ENCODE measurements around the gene MYO1G. TPM values are rescaled to one million over a fixed set of nuclear protein-coding genes. Genes with fewer than 3 reads are reported as not detected.

The MYO1G gene
- total and polyA plus RNA-seq, 9 of the 15 experiments (the other 6 are each of a cell fraction or from before 2014, with no cell fraction given): 0.03 to 0.62 (median 0.13) TPM; not detected in 1

DNA sequence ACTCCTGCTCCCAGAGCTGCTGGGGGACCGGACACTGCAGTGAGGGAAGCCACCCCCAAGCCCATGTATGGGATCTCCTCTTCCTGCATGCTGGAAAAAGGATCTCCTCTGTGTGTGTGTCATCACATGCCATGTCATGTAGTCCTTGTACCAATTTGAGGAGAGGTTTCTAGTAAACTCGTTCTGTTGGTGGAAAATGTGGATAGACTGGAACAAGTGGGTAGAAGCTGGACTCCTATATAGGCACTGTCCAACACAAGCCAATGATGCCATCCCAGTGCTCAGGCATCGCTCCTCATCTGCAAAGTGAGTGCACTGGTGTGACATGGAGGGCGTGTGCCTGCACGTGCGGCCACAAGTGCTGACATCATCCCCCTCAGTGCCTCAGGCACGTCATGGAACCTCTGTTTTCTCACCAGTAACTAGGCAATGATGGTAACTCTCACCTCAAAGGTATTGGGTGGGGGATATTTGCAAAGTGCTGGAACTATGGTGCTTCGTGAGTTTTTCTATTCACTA is 19.3 kb downstream of the MYO1G start (continued):
- no peak for TF ChIP-seq ZBED1 (IDR thresholded peaks at IDR 0.05)
- TF ChIP-seq ZNF589 (CRISPR knock-in tag; IDR thresholded peaks at IDR 0.05; ENCODE audit: low read depth): no peak
- TF ChIP-seq NR2F6 (CRISPR knock-in tag; IDR thresholded peaks at IDR 0.05): no peak
- peak; percentile 39; the same call in 1 of the 2 replicates for TF ChIP-seq ARID1B (IDR thresholded peaks at IDR 0.05)
- no peak for TF ChIP-seq ZFPM2 (CRISPR knock-in tag; IDR thresholded peaks at IDR 0.05)
- no peak for TF ChIP-seq ZNF561 (CRISPR knock-in tag; conservative IDR thresholded peaks at IDR 0.05)
- TF ChIP-seq, protein P1, sequence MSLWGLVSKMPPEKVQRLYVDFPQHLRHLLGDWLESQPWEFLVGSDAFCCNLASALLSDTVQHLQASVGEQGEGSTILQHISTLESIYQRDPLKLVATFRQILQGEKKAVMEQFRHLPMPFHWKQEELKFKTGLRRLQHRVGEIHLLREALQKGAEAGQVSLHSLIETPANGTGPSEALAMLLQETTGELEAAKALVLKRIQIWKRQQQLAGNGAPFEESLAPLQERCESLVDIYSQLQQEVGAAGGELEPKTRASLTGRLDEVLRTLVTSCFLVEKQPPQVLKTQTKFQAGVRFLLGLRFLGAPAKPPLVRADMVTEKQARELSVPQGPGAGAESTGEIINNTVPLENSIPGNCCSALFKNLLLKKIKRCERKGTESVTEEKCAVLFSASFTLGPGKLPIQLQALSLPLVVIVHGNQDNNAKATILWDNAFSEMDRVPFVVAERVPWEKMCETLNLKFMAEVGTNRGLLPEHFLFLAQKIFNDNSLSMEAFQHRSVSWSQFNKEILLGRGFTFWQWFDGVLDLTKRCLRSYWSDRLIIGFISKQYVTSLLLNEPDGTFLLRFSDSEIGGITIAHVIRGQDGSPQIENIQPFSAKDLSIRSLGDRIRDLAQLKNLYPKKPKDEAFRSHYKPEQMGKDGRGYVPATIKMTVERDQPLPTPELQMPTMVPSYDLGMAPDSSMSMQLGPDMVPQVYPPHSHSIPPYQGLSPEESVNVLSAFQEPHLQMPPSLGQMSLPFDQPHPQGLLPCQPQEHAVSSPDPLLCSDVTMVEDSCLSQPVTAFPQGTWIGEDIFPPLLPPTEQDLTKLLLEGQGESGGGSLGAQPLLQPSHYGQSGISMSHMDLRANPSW (CRISPR knock-in tag; IDR thresholded peaks at IDR 0.05): no peak
- TF ChIP-seq, protein P2, sequence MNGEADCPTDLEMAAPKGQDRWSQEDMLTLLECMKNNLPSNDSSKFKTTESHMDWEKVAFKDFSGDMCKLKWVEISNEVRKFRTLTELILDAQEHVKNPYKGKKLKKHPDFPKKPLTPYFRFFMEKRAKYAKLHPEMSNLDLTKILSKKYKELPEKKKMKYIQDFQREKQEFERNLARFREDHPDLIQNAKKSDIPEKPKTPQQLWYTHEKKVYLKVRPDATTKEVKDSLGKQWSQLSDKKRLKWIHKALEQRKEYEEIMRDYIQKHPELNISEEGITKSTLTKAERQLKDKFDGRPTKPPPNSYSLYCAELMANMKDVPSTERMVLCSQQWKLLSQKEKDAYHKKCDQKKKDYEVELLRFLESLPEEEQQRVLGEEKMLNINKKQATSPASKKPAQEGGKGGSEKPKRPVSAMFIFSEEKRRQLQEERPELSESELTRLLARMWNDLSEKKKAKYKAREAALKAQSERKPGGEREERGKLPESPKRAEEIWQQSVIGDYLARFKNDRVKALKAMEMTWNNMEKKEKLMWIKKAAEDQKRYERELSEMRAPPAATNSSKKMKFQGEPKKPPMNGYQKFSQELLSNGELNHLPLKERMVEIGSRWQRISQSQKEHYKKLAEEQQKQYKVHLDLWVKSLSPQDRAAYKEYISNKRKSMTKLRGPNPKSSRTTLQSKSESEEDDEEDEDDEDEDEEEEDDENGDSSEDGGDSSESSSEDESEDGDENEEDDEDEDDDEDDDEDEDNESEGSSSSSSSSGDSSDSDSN (IDR thresholded peaks at IDR 0.05; ENCODE audit: borderline replicate concordance in 1 of 2, low read depth in 2 of 2, low read length in 2 of 2): no peak
- TF ChIP-seq, protein P3, sequence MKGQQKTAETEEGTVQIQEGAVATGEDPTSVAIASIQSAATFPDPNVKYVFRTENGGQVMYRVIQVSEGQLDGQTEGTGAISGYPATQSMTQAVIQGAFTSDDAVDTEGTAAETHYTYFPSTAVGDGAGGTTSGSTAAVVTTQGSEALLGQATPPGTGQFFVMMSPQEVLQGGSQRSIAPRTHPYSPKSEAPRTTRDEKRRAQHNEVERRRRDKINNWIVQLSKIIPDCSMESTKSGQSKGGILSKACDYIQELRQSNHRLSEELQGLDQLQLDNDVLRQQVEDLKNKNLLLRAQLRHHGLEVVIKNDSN (CRISPR knock-in tag; IDR thresholded peaks at IDR 0.05): peak; percentile 76
- no peak for TF ChIP-seq FUS (optimal IDR thresholded peaks at IDR 0.05; ENCODE audit: low read depth, low read length)
- TF ChIP-seq, protein P4, sequence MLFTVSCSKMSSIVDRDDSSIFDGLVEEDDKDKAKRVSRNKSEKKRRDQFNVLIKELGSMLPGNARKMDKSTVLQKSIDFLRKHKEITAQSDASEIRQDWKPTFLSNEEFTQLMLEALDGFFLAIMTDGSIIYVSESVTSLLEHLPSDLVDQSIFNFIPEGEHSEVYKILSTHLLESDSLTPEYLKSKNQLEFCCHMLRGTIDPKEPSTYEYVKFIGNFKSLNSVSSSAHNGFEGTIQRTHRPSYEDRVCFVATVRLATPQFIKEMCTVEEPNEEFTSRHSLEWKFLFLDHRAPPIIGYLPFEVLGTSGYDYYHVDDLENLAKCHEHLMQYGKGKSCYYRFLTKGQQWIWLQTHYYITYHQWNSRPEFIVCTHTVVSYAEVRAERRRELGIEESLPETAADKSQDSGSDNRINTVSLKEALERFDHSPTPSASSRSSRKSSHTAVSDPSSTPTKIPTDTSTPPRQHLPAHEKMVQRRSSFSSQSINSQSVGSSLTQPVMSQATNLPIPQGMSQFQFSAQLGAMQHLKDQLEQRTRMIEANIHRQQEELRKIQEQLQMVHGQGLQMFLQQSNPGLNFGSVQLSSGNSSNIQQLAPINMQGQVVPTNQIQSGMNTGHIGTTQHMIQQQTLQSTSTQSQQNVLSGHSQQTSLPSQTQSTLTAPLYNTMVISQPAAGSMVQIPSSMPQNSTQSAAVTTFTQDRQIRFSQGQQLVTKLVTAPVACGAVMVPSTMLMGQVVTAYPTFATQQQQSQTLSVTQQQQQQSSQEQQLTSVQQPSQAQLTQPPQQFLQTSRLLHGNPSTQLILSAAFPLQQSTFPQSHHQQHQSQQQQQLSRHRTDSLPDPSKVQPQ (CRISPR knock-in tag; IDR thresholded peaks at IDR 0.05; ENCODE audit: borderline replicate concordance): no peak
- peak; percentile 71 for TF ChIP-seq CREB1 (IDR thresholded peaks at IDR 0.05)
- peak; percentile 75 for TF ChIP-seq CREB1 (CRISPR knock-in tag; IDR thresholded peaks at IDR 0.05)
- TF ChIP-seq ZNF668 (CRISPR knock-in tag; IDR thresholded peaks at IDR 0.05): no peak
- TF ChIP-seq, protein P5, sequence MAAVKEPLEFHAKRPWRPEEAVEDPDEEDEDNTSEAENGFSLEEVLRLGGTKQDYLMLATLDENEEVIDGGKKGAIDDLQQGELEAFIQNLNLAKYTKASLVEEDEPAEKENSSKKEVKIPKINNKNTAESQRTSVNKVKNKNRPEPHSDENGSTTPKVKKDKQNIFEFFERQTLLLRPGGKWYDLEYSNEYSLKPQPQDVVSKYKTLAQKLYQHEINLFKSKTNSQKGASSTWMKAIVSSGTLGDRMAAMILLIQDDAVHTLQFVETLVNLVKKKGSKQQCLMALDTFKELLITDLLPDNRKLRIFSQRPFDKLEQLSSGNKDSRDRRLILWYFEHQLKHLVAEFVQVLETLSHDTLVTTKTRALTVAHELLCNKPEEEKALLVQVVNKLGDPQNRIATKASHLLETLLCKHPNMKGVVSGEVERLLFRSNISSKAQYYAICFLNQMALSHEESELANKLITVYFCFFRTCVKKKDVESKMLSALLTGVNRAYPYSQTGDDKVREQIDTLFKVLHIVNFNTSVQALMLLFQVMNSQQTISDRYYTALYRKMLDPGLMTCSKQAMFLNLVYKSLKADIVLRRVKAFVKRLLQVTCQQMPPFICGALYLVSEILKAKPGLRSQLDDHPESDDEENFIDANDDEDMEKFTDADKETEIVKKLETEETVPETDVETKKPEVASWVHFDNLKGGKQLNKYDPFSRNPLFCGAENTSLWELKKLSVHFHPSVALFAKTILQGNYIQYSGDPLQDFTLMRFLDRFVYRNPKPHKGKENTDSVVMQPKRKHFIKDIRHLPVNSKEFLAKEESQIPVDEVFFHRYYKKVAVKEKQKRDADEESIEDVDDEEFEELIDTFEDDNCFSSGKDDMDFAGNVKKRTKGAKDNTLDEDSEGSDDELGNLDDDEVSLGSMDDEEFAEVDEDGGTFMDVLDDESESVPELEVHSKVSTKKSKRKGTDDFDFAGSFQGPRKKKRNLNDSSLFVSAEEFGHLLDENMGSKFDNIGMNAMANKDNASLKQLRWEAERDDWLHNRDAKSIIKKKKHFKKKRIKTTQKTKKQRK (IDR thresholded peaks at IDR 0.05; ENCODE audit: borderline replicate concordance, low read depth, low read length): no peak
- no peak for TF ChIP-seq HDGF (IDR thresholded peaks at IDR 0.05)
- no peak for TF ChIP-seq MIER1 (IDR thresholded peaks at IDR 0.05; ENCODE audit: low read depth)
